H1 (cell line): ENCODE results near the gene SPRN. TPM values are rescaled to one million over a fixed set of nuclear protein-coding genes. Genes with fewer than 3 reads are reported as not detected.

Source experiments
- GABPA ChIP-seq: IDR thresholded peaks from 2 replicates; pipeline ENCODE4 v1.6.1; 2011; ENCODE audit warnings: mild to moderate bottlenecking, low read length, moderate library complexity, borderline replicate concordance; ENCODE audit not compliant: insufficient read depth
- JUN ChIP-seq: IDR thresholded peaks from 2 replicates; pipeline ENCODE4 v1.6.1; 2011; ENCODE audit warnings: low read depth, mild to moderate bottlenecking, improper control_type of control experiment, low read length
- JUND ChIP-seq: IDR thresholded peaks from 2 replicates; pipeline ENCODE4 v1.6.1; 2011; ENCODE audit warnings: mild to moderate bottlenecking, improper control_type of control experiment, low read length
- KDM1A ChIP-seq: fragments of 200-600, 300-600 bp; sonication (generic); IDR thresholded peaks from 2 replicates; pipeline ENCODE4 v1.7.1; 2016; ENCODE audit warnings: mild to moderate bottlenecking, low read length, borderline replicate concordance
- KDM4A ChIP-seq: IDR thresholded peaks from one replicate; pipeline ENCODE4 v1.7.1; 2012; ENCODE audit warnings: low read depth, mild to moderate bottlenecking, moderate library complexity, low read length, inconsistent platforms; ENCODE audit not compliant: severe bottlenecking
- RFX5 ChIP-seq: IDR thresholded peaks from 2 replicates; pipeline ENCODE4 v1.6.1; 2011; ENCODE audit warnings: low read depth, low read length, improper control_type of control experiment, borderline replicate concordance
- SIRT6 ChIP-seq: IDR thresholded peaks from one replicate; pipeline ENCODE4 v1.7.1; 2012; ENCODE audit warnings: low read length, inconsistent platforms
- SP4 ChIP-seq: IDR thresholded peaks from 2 replicates; pipeline ENCODE4 v1.6.1; 2012; ENCODE audit warnings: low read length, inconsistent platforms
- TAF1 ChIP-seq: IDR thresholded peaks from 2 replicates; pipeline ENCODE4 v1.6.1; 2011; ENCODE audit warnings: mild to moderate bottlenecking, low read depth, low read length
- polyA plus RNA-seq, 7 experiments: library from polyadenylated mRNA; depleted of rRNA in 3 of 7; stranded (reverse) in 5 of 7; unstranded in 2 of 7; fragments of >200 nt in 5 of 7; fragments of 200-250 nt in 2 of 7; gene quantifications; 1 replicate in 5 of 7; 2 replicates in 1 of 7; 4 replicates in 1 of 7; pipeline versions ENCODE4 v1.2.1 to v1.2.3, GENCODE V29; 2011 to 2013; ENCODE audit warnings: missing spikeins in 2 of 7, mixed read lengths in 2 of 7
- total RNA-seq: library from RNA; stranded (reverse); fragmentation: NEBNext Ultra II Directional; extraction: Animal tissue kit (Norgen Biotek cat#: 25700); gene quantifications from 2 replicates; pipeline ENCODE4 v1.2.1, GENCODE V29; 2021
- TF ChIP-seq, protein P1 (sequence below): fragments of 300-600 bp; sonication (generic); IDR thresholded peaks from 2 replicates; pipeline ENCODE4 v1.7.1; 2012; ENCODE audit warnings: low read length, moderate library complexity, mild to moderate bottlenecking, inconsistent platforms; ENCODE audit not compliant: insufficient replicate concordance

Gene SPRN
- total and polyA plus RNA-seq, 2 of the 8 experiments (the other 6 are each of a cell fraction or from before 2014, with no cell fraction given): 0.23 to 0.24 TPM

DNA sequence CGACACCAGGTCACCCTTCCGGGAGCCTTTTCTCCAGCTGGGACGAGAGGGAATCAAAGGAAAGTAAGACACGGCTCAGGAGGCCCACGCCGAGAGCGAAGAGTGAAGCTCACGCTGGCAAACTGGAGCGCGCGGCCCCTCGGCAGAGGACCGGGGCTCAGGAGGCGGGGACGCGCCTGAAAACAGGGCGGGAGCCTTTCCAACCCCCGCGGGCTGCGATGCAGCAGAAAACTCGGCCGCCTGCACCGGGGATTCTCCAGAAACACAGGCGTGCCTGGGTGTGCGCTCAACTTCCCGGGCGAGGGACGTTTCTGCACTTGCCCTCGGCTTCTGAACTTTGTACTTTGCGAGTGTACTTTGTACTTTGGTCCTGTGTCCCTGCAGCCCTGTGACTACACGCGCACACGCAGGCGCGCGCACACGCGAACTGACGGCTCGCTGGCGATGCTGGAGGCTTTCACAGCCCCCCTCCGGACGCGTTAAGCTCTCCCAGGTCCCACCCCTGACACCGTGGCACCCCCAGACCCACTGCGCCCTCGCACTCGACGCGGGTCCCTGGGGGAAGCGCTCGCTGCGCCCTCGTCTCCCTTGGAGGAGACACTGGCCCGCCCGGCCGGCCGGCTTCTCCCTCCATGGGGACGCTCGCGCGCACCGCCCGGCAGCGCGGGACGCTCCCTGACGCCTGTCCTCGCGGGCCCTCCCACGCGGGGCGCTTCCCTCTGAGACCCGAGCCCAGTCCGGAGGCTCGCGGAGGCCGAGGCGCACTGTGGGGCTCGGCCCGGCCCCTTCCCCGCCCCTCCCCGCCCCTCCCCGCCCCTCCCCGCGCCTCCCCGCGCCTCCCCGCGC, 46.0 kb downstream of the SPRN start (continued):
- TF ChIP-seq, protein P1, sequence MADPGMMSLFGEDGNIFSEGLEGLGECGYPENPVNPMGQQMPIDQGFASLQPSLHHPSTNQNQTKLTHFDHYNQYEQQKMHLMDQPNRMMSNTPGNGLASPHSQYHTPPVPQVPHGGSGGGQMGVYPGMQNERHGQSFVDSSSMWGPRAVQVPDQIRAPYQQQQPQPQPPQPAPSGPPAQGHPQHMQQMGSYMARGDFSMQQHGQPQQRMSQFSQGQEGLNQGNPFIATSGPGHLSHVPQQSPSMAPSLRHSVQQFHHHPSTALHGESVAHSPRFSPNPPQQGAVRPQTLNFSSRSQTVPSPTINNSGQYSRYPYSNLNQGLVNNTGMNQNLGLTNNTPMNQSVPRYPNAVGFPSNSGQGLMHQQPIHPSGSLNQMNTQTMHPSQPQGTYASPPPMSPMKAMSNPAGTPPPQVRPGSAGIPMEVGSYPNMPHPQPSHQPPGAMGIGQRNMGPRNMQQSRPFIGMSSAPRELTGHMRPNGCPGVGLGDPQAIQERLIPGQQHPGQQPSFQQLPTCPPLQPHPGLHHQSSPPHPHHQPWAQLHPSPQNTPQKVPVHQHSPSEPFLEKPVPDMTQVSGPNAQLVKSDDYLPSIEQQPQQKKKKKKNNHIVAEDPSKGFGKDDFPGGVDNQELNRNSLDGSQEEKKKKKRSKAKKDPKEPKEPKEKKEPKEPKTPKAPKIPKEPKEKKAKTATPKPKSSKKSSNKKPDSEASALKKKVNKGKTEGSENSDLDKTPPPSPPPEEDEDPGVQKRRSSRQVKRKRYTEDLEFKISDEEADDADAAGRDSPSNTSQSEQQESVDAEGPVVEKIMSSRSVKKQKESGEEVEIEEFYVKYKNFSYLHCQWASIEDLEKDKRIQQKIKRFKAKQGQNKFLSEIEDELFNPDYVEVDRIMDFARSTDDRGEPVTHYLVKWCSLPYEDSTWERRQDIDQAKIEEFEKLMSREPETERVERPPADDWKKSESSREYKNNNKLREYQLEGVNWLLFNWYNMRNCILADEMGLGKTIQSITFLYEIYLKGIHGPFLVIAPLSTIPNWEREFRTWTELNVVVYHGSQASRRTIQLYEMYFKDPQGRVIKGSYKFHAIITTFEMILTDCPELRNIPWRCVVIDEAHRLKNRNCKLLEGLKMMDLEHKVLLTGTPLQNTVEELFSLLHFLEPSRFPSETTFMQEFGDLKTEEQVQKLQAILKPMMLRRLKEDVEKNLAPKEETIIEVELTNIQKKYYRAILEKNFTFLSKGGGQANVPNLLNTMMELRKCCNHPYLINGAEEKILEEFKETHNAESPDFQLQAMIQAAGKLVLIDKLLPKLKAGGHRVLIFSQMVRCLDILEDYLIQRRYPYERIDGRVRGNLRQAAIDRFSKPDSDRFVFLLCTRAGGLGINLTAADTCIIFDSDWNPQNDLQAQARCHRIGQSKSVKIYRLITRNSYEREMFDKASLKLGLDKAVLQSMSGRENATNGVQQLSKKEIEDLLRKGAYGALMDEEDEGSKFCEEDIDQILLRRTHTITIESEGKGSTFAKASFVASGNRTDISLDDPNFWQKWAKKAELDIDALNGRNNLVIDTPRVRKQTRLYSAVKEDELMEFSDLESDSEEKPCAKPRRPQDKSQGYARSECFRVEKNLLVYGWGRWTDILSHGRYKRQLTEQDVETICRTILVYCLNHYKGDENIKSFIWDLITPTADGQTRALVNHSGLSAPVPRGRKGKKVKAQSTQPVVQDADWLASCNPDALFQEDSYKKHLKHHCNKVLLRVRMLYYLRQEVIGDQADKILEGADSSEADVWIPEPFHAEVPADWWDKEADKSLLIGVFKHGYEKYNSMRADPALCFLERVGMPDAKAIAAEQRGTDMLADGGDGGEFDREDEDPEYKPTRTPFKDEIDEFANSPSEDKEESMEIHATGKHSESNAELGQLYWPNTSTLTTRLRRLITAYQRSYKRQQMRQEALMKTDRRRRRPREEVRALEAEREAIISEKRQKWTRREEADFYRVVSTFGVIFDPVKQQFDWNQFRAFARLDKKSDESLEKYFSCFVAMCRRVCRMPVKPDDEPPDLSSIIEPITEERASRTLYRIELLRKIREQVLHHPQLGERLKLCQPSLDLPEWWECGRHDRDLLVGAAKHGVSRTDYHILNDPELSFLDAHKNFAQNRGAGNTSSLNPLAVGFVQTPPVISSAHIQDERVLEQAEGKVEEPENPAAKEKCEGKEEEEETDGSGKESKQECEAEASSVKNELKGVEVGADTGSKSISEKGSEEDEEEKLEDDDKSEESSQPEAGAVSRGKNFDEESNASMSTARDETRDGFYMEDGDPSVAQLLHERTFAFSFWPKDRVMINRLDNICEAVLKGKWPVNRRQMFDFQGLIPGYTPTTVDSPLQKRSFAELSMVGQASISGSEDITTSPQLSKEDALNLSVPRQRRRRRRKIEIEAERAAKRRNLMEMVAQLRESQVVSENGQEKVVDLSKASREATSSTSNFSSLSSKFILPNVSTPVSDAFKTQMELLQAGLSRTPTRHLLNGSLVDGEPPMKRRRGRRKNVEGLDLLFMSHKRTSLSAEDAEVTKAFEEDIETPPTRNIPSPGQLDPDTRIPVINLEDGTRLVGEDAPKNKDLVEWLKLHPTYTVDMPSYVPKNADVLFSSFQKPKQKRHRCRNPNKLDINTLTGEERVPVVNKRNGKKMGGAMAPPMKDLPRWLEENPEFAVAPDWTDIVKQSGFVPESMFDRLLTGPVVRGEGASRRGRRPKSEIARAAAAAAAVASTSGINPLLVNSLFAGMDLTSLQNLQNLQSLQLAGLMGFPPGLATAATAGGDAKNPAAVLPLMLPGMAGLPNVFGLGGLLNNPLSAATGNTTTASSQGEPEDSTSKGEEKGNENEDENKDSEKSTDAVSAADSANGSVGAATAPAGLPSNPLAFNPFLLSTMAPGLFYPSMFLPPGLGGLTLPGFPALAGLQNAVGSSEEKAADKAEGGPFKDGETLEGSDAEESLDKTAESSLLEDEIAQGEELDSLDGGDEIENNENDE: no peak
- no peak for TF ChIP-seq SIRT6
- TF ChIP-seq KDM1A: no peak
- 0 out of 2 replicates have a peak, but pooled peaks have one; percentile 12 for TF ChIP-seq SP4
- no peak for TF ChIP-seq TAF1
- no peak for TF ChIP-seq RFX5
- no peak for TF ChIP-seq JUND
- TF ChIP-seq GABPA: no peak
- TF ChIP-seq KDM4A: peak; percentile 80
- TF ChIP-seq JUN: no peak
